Measurements from ENCODE around the gene MGST3. TPM values are rescaled to one million over a fixed set of nuclear protein-coding genes. Genes with fewer than 3 reads are reported as not detected.
"Not testable (repeated sequence)": the region's sequence is repeated elsewhere in the genome, so short reads cannot be mapped to it uniquely, and the experiment has no call there.

The MGST3 gene
- total RNA-seq, 1 experiment from 2014 or later, result 156 TPM

- no peak for DNase-seq (ENCODE audit: extremely low read depth, low read depth)
Measured at GRCh38 chr1:165628147-165628822, 2.7 kb upstream of the MGST3 start.

GRCh38 chr1:165629151-165629550 lies 1.9 kb upstream of the MGST3 start:
- no peak for DNase-seq (ENCODE audit: extremely low read depth, low read depth)

GRCh38 chr1:165629848-165630628 lies 996 bp upstream of the MGST3 start:
- DNase-seq (ENCODE audit: extremely low read depth, low read depth), result no peak

DNA sequence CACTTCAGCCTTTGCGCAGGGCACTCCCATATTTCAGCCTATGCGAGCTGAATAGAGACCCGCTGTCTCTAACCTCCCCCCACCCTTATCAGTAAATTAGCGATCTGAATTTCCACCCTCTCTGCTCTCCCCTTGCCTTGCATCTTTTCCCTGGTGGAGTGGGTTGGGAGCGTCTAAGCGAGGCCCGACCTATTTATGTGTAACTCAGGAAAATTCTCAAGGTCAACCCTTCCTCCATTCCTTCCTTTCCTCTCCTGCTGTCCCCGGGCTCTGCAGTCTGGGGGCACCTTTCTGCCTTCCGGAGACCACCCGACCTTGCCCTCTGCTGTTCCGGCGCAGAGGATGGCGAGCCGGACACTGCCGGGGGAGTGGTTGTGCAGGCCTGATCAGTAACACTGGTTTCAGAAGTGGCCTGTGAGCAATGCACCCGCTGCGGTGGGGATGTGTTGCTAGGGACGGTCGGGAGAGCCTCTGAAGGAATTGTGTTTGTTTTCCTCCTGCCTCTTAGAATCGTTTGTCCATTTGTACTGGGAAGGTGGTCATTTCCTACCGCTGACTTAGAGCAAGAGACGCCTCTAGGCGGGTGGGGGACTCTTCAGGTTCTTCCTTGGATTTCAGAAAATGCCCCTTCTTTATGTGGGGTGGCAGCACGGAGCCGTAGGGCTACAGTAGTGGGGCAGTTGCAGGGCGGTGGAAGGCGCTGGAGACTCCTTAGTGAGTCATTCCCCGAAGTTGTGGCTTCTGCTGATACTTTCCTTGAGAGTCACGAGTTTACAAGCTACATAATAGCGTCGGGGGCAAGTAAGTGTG lies 513 bp downstream of the MGST3 start:
- DNase-seq (ENCODE audit: extremely low read depth, low read depth), result peak; percentile 73

- no peak for DNase-seq (ENCODE audit: extremely low read depth, low read depth)
Measured at GRCh38 chr1:165632152-165632469, 1.1 kb downstream of the MGST3 start.

DNA sequence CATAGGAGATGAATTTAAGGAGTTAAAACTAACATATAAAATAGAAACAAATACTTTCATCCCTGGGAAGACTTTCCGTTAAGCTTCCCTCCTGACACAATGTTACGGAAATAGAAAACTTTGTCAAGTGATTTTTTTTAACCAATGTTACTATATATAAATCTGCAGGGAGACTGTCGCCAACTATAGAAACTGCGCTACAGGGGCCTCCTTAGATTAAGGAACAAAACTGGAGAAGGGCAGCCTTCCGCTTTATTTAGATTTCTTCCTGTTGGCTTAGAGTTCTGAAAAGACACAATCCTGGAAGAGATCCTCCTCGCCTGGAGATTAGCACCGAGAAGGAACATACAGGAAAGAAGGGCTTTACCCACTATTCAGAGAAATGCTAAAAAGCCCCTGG lies 1.5 kb downstream of the MGST3 start:
- DNase-seq (ENCODE audit: extremely low read depth, low read depth), result no peak

DNA sequence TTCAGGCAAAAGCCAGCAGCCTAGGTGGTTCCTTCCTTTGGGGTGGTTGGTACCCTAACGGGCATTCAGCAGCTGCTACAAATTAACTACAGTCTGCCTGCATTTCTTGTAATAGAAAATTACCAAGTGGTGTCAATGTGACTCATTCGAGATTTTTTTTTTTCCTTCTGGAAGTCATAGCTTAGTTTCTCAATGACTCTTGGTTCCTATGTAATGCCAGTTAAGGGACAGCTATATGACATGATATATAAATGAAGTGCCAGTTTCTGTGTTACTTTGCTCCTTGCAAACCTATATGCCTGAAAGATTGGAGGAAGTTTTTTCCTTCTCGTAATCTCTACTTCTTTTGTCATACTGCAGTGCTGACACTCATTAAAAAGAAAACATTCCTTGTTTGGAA lies 2.6 kb downstream of the MGST3 start:
- DNase-seq (ENCODE audit: extremely low read depth, low read depth), result no peak

GRCh38 chr1:165634154-165634921 lies 3.3 kb downstream of the MGST3 start:
- DNase-seq (ENCODE audit: extremely low read depth, low read depth), result no peak

DNA sequence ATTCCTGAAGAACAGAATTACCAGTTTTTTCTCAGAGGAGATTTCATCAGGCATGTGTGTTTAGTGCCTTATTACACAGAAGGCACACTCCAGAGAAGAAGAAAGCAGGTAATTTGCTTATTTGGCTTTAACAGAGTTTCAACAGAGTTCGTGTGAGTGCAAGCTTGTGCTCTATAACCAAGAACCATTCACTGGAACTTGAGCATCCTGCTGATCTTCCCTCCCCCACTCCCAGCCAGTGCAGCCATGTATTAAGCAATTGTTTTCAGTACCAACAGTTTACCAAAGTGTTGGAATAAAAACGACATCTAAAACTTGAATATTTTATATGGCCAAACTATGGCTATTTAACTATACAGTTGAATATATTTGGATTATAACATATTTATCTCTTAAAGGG lies 4.3 kb downstream of the MGST3 start:
- no peak for DNase-seq (ENCODE audit: extremely low read depth, low read depth)

DNA sequence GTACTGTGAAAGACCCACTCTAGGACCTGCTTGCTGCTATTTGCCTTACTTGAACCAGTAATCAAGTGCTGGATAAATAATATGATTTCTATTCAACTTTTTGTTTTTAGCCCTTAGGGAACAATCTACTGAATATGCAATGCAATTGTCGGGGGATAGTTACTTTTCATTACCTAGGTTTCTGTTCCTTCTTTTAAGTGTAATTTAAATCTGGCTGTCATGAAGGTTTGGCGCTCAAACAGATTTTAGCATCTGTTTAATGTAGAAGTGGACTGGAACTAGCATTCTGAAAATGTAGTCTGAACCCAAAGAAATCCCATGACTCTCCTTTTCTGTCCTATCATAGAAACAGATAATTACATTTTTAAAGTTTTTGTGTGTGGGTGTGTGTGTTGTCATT lies 4.8 kb downstream of the MGST3 start:
- no peak for DNase-seq (ENCODE audit: extremely low read depth, low read depth)

DNA sequence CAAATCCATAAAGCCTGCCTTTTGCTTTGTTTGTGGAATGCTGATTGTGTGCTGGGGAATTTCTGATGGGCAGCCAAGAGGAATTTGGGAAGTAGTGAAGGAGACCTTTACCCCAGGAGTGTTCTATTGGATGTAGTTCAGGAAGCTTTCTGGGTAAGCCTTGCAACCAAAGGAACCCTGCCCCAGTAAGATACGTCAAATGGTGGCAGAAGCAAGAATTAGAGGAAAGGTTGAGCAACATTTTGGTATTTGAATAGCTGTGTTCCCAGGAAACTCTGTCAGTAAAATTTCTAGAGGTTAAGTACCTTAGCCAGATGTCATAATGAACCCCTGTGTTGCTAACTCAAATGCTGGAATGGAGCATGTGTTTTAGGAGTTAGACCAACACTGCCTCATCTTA lies 6.4 kb downstream of the MGST3 start:
- no peak for DNase-seq (ENCODE audit: extremely low read depth, low read depth)

DNA sequence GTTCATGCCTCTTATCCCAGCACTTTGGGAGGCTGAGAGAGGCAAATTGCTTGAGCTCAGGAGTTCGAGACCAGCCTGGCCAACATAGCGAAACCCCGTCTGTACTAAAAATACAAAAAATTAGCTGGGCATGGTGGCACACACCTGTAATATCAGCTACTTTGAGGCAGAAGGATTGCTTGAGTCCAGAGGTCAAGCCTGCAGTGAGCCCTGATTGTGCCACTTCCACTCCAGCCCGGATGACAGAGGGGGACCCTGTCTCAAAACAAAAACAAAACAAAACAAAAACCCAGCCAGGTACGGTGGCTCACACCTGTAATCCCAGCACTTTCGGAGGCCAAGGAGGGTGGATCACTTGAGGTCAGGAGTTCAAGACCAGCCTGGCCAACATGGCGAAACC lies 7.2 kb downstream of the MGST3 start:
- DNase-seq (ENCODE audit: extremely low read depth, low read depth), result not testable (repeated sequence)

- no peak for DNase-seq (ENCODE audit: extremely low read depth, low read depth)
Measured at GRCh38 chr1:165639821-165640623, 9.0 kb downstream of the MGST3 start.

- no peak for DNase-seq (ENCODE audit: extremely low read depth, low read depth)
Measured at GRCh38 chr1:165641231-165641987, 10.4 kb downstream of the MGST3 start.

GRCh38 chr1:165644064-165644735 lies 13.2 kb downstream of the MGST3 start:
- no peak for DNase-seq (ENCODE audit: extremely low read depth, low read depth)

DNA sequence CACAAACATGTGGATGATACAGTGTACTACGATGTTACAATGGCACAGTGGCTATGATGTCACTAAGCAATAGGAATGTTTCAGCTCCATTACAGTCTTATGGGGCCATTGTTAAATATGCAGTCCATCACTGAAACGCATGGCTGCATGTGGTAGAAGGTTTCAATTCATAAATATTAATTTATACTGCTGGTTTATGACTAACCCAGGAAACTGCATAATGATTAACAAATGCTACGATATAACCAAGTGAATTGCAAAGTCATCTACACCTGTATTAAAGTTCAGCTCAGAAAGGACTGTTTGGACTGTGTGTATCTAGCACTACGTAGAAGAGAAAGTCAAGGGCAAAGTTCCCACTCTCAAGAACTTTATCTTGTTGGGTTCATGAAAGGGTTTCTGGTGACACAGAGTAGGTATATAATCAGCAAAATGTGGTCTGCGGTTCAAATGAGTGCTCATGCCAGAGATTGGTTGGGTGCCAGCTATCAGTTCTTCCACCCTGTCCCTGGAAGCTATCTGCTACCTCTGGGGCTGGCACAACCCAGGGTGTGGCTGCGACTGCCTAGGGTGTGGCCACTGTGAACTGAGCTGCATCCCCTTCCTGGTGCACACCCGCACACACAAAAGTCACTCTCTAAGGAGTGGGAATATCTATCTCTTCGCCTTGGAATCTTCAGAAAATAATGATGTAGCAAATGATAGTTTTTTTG lies 14.8 kb downstream of the MGST3 start:
- DNase-seq (ENCODE audit: extremely low read depth, low read depth), result peak; percentile 36

- no peak for DNase-seq (ENCODE audit: extremely low read depth, low read depth)
Measured at GRCh38 chr1:165647517-165647916, 16.5 kb downstream of the MGST3 start.

DNA sequence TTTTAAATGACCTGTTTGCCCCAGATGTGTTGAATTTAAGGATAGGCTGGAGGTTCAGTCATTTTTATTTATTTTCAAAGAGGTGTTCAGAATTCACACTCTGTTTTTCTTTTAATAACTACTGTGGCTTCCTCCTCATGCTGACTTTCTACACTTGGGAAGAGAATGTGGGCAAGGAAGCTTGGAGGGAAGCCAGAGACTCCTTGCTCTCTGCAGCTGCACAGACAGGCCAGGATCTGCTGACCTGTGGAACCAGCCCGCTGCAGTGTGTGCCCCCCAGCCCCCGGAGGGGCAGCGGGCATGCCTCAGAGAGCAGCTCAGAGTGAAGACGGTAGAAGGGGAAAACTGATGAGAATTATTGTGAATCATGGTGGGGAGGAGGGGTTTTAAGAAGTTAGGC lies 16.9 kb downstream of the MGST3 start:
- DNase-seq (ENCODE audit: extremely low read depth, low read depth), result no peak

All from NCI-H460 (cell line).